Neural progenitor cell (in vitro differentiated cells): Measurements from ENCODE around the gene NIPAL1.

Experiments used
- EZH2 ChIP-seq: fragments of 200-600 bp; sonication (generic); IDR thresholded peaks from 2 replicates; pipeline ENCODE4 v1.6.1; 2017; ENCODE audit warnings: antibody characterized with exemption, mild to moderate bottlenecking, moderate library complexity
- EZH2phosphoT487 ChIP-seq: fragments of 200-600 bp; sonication (generic); IDR thresholded peaks from 2 replicates; pipeline ENCODE4 v1.6.1; 2017; ENCODE audit warnings: antibody characterized with exemption
- TF ChIP-seq, protein P1 (sequence below): fragments of 200-600 bp; sonication (generic); IDR thresholded peaks from 2 replicates; pipeline ENCODE4 v1.5.1; 2017; ENCODE audit warnings: antibody characterized with exemption, mild to moderate bottlenecking

GRCh38 chr4:48021100-48021499 is 4.5 kb downstream of the NIPAL1 start:
- TF ChIP-seq, protein P1, sequence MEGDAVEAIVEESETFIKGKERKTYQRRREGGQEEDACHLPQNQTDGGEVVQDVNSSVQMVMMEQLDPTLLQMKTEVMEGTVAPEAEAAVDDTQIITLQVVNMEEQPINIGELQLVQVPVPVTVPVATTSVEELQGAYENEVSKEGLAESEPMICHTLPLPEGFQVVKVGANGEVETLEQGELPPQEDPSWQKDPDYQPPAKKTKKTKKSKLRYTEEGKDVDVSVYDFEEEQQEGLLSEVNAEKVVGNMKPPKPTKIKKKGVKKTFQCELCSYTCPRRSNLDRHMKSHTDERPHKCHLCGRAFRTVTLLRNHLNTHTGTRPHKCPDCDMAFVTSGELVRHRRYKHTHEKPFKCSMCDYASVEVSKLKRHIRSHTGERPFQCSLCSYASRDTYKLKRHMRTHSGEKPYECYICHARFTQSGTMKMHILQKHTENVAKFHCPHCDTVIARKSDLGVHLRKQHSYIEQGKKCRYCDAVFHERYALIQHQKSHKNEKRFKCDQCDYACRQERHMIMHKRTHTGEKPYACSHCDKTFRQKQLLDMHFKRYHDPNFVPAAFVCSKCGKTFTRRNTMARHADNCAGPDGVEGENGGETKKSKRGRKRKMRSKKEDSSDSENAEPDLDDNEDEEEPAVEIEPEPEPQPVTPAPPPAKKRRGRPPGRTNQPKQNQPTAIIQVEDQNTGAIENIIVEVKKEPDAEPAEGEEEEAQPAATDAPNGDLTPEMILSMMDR: no peak
- TF ChIP-seq EZH2phosphoT487: no peak
- TF ChIP-seq EZH2: no peak
